Smooth muscle cell (in vitro differentiated cells): ENCODE measurements around the gene HEMK1. TPM values are rescaled to one million over a fixed set of nuclear protein-coding genes. Genes with fewer than 3 reads are reported as not detected.
A peak's percentile ranks its signal among the peaks of the same experiment; 100 is the strongest.

Source experiments
- DNase-seq: peaks from one replicate; lab custom pipeline; 2025; ENCODE audit not compliant: unreplicated experiment; lab: John Stamatoyannopoulos, UW
- H2AFZ ChIP-seq: fragments of 200-600 bp; sonication (generic); 2 replicates; pipeline ENCODE4 v1.6.0; 2016; ENCODE audit warnings: antibody characterized with exemption, low read depth, mild to moderate bottlenecking
- H3F3A ChIP-seq: fragments of 200-600 bp; sonication (generic); 2 replicates; pipeline ENCODE4 v1.6.0; 2017; ENCODE audit warnings: antibody characterized with exemption, low read depth
- H3K27ac ChIP-seq: fragments of 200-600 bp; sonication (generic); 2 replicates; pipeline ENCODE4 v1.5.1; 2016; ENCODE audit warnings: low read depth, mild to moderate bottlenecking
- H3K27me3 ChIP-seq: fragments of 200-600 bp; sonication (generic); 2 replicates; pipeline ENCODE4 v1.6.1; 2016; ENCODE audit warnings: low read depth, mild to moderate bottlenecking
- H3K36me3 ChIP-seq: fragments of 200-600 bp; sonication (generic); 2 replicates; pipeline ENCODE4 v1.5.1; 2016; ENCODE audit warnings: low read depth
- H3K4me1 ChIP-seq: fragments of 200-600 bp; sonication (generic); 2 replicates; pipeline ENCODE4 v1.5.1; 2016; ENCODE audit warnings: low read depth
- H3K4me2 ChIP-seq: fragments of 200-600 bp; sonication (generic); 2 replicates; pipeline ENCODE4 v1.6.0; 2016; ENCODE audit warnings: mild to moderate bottlenecking
- H3K4me3 ChIP-seq: fragments of 200-600 bp; sonication (generic); 2 replicates; pipeline ENCODE4 v1.5.1; 2016; ENCODE audit warnings: mild to moderate bottlenecking
- H3K79me2 ChIP-seq: fragments of 200-600 bp; sonication (generic); 2 replicates; pipeline ENCODE4 v1.6.0; 2016; ENCODE audit warnings: low read depth, mild to moderate bottlenecking
- H3K9ac ChIP-seq: fragments of 200-600 bp; sonication (generic); 2 replicates; pipeline ENCODE4 v1.6.0; 2016; ENCODE audit warnings: low read depth
- H3K9me3 ChIP-seq: fragments of 200-600 bp; sonication (generic); replicated peaks from 2 replicates; pipeline ENCODE4 v1.5.1; 2016; ENCODE audit warnings: low read depth
- H4K20me1 ChIP-seq: fragments of 200-600 bp; sonication (generic); 2 replicates; pipeline ENCODE4 v1.6.0; 2016; ENCODE audit warnings: low read depth
- WGBS: methylation state at CpG from one replicate; pipeline ENCODE4 v1.1.7; 2016; ENCODE audit warnings: low lambda C conversion rate; 5-methylcytosine and 5-hydroxymethylcytosine counted together
- polyA plus RNA-seq: library from polyadenylated mRNA; unstranded; fragments of >200 nt; fragmentation: Nextera tagmentation; extraction: Ambion mirVana; gene quantifications from 2 replicates; pipeline ENCODE4 v1.2.1, GENCODE V29; 2016
- total RNA-seq: library from RNA; depleted of rRNA; stranded (reverse); fragments of >200 nt; gene quantifications from 2 replicates; pipeline ENCODE4 v1.2.3, GENCODE V29; 2014
- TF ChIP-seq, protein P1 (sequence below): fragments of 200-600 bp; sonication (generic); IDR thresholded peaks from 2 replicates; pipeline ENCODE4 v1.5.1; 2017; ENCODE audit warnings: borderline replicate concordance, mild to moderate bottlenecking, antibody characterized with exemption; ENCODE audit not compliant: insufficient read depth, poor library complexity, severe bottlenecking

HEMK1 gene
- total and polyA plus RNA-seq, 2 experiments from 2014 or later, result 15.3 to 28.3 TPM

DNA sequence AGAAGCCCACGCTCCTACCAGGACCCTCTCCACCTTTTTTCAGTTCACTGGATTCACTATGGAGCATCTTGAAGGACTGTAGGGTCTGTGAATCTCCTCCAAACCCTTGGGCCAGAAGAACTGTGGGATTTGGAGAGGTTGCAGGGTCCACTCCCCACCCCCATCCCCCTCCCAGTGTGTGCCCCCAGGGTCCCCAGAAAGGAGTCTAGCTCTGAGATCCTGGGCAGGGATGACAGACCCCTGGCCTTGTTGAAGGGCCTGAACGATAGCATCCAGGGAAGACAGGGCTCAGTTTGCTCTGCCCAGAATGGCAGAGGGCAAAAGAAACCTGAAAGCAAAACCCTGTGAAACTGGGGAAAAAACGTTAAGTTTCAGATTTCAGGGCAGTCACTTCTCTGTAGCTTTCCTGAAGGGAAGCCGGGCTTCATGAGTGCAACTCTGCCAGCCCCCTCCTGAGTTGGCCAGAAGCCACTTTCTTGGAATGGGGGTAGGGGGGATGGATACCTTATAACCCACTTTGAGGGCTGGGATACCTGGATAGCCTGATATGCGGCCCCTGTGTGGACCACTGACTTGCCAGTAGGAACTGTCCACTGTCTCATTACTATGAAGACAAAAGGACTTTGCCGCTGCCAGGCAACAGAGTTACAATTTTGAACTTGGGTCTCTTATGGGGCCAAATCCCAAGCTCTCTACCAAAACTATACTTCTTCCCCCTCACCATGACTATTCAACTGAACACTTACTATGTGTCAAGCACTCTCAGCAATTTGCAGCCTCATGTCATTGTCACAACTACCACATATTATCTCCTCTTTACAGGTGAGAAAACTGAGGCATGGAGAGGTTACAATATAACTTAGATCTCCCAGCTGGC lies 43.9 kb downstream of the HEMK1 start:
- no peak for DNase-seq
- Histone ChIP-seq H3K9me3 (no peaks in the 10 kb centered on the region), H3K36me3 (no peaks in the 10 kb centered on the region), H3K79me2 (peaks cover 14% of the 10 kb centered on the region), H3K9ac (no peak overlapping the region), H3K4me2 (peak overlapping the region; percentile 93), H3K27me3 (no peaks in the 10 kb centered on the region), H3K4me1 (peaks cover 9% of the 10 kb centered on the region), H2AFZ (no peak overlapping the region), H3K4me3 (peak overlapping the region; percentile 67), H3K27ac (no peak overlapping the region), H4K20me1 (peaks cover 9% of the 10 kb centered on the region), H3F3A (peaks cover 3% of the 10 kb centered on the region)
- 72% methylated on average over 6 of the region's 6 CpGs for WGBS
- TF ChIP-seq, protein P1, sequence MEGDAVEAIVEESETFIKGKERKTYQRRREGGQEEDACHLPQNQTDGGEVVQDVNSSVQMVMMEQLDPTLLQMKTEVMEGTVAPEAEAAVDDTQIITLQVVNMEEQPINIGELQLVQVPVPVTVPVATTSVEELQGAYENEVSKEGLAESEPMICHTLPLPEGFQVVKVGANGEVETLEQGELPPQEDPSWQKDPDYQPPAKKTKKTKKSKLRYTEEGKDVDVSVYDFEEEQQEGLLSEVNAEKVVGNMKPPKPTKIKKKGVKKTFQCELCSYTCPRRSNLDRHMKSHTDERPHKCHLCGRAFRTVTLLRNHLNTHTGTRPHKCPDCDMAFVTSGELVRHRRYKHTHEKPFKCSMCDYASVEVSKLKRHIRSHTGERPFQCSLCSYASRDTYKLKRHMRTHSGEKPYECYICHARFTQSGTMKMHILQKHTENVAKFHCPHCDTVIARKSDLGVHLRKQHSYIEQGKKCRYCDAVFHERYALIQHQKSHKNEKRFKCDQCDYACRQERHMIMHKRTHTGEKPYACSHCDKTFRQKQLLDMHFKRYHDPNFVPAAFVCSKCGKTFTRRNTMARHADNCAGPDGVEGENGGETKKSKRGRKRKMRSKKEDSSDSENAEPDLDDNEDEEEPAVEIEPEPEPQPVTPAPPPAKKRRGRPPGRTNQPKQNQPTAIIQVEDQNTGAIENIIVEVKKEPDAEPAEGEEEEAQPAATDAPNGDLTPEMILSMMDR, result no peak

DNA sequence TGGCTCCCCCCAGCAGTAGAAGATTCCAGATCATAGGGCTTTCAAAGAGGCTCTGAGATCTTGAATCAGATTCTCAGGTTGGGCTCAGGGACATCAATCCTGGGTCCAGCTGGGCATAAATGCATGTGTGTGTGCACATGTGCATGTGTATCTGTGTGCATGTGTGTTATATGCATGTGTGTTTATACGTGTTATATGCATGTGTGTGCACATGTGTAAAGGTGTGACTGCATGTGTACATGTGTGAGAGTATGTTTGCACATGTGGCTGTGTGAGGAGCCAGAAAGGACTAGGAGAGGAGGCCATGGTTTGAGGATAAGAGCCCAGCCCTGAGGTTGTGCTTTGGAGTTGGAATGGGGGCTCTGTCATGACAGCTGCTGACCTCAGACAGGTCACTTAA lies 45.9 kb downstream of the HEMK1 start:
- Histone ChIP-seq H3F3A (peaks cover 3% of the 10 kb centered on the region), H3K9me3 (no peaks in the 10 kb centered on the region), H2AFZ (no peak overlapping the region), H3K4me1 (peaks cover 12% of the 10 kb centered on the region), H3K4me3 (no peak overlapping the region), H3K4me2 (no peak overlapping the region), H3K79me2 (peaks cover 8% of the 10 kb centered on the region), H3K27ac (no peak overlapping the region), H3K9ac (no peak overlapping the region), H4K20me1 (no peaks in the 10 kb centered on the region), H3K36me3 (no peaks in the 10 kb centered on the region), H3K27me3 (no peaks in the 10 kb centered on the region)
- DNase-seq, result no peak
- TF ChIP-seq, protein P1, result no peak
- WGBS, result 52% methylated on average over 1 of the region's 1 CpG

DNA sequence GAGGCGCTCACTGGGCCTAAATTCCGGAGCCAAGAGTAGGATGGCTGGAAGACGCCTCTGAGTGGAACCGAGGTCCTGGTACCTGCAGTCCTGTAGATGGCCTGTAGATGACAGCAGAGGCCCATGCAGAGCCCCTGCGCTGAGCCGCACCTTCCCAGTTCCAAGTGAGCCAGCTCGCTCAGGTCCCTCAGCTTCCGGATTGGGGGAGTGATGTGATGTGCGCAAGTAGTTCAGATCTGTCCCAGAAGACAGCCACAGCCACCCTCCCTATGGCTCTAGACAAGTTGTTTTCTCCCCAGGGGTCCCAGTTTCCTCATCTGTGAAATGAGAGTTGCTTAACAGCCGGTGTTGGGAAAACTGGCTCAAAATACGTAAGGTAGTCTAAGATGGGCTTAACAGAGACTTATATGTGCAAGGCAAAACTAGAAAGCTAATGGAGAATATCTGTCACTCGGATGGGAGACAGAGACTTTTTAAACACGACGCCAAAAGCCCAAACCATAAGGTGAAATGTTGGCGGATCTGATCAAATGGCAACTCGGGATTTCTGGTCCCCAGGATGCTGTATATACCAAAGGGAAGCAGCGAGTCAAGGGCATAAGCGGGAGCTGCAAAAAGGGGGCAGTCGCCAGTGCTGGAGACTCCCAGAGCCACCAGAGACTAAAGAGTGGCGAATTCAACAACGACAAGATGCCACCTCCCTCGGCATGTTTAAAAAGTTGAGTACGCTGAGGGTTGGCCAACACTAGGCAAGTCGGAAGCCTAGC lies 46.9 kb downstream of the HEMK1 start:
- Histone ChIP-seq H3K9ac (no peak overlapping the region), H3K27ac (peak overlapping the region; percentile 5)
- TF ChIP-seq, protein P1, result peak; percentile 98

More for the DNA sequence above, 46.9 kb downstream of the HEMK1 start:
- H2AFZ ChIP-seq, result peak overlapping the region; percentile 63
- no peaks in the 10 kb centered on the region for H3K36me3 ChIP-seq
- no peaks in the 10 kb centered on the region for H3K9me3 ChIP-seq
- H3K4me2 ChIP-seq, result peak overlapping the region; percentile 100
- H3K4me3 ChIP-seq, result peak overlapping the region; percentile 91
- no peaks in the 10 kb centered on the region for H3K27me3 ChIP-seq
- peaks cover 3% of the 10 kb centered on the region for H3F3A ChIP-seq
- DNase-seq, result peak; percentile 33
- H4K20me1 ChIP-seq, result no peaks in the 10 kb centered on the region
- H3K79me2 ChIP-seq, result no peaks in the 10 kb centered on the region
- WGBS, result 4% methylated on average over 24 of the region's 24 CpGs
- H3K4me1 ChIP-seq, result peaks cover 12% of the 10 kb centered on the region
